GM12872 (cell line): ENCODE measurements around the gene SLC30A7.

Experiments used
- TF ChIP-seq, protein P1 (sequence below): IDR thresholded peaks from 3 replicates; pipeline ENCODE4 v1.5.1; 2011; ENCODE audit warnings: low read depth, mild to moderate bottlenecking, low read length, moderate library complexity; ENCODE audit not compliant: insufficient read depth

SLC30A7 gene, protein sequence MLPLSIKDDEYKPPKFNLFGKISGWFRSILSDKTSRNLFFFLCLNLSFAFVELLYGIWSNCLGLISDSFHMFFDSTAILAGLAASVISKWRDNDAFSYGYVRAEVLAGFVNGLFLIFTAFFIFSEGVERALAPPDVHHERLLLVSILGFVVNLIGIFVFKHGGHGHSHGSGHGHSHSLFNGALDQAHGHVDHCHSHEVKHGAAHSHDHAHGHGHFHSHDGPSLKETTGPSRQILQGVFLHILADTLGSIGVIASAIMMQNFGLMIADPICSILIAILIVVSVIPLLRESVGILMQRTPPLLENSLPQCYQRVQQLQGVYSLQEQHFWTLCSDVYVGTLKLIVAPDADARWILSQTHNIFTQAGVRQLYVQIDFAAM

DNA sequence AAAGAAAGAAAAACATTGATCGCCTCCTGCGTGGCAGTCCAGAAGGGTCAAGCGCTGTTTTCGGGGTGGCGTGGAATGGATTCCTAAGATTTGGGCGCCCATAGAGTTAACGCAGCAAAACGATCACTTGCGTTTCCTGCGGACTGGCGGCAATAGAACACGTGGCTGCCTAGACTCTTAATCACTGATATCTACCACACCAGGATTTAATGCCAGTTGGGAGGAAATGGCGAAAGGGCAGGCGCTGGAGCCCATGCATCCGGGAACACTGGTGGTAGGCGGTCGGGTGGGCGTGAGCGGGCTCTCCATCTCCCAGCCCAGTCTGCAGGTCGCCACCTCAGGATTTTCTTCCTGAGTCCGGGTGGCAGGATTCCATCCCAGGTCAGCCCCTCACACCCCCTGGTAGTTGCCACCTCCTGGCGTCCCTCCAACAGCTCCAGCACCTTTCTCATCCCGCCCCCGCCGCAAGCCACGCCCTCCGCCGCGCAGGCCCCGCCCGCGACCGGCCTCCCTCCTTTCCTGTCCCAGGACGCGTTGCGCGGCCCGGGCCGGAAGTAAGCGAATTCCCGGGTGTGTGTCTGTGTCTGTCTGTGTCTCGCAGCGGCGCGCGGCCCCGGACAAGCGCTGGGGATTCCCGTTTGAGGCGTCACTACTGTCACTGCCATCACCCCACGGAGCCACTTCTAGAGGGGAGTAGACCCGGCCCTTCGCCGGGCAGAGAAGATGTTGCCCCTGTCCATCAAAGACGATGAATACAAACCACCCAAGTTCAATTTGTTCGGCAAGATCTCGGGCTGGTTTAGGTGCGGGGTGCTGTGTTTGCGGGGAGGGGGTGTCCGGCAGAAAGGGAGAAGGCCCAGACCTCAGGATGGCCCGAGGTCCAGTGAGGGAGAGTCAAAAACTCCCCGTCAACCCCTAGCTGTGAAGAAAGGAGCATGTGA is at the start of gene SLC30A7:
SLC30A7 (plus strand) TSS at position 551 of the 941 bp plus-strand sequence; CDS start at position 724, 173 bp downstream.
- TF ChIP-seq, protein P1, sequence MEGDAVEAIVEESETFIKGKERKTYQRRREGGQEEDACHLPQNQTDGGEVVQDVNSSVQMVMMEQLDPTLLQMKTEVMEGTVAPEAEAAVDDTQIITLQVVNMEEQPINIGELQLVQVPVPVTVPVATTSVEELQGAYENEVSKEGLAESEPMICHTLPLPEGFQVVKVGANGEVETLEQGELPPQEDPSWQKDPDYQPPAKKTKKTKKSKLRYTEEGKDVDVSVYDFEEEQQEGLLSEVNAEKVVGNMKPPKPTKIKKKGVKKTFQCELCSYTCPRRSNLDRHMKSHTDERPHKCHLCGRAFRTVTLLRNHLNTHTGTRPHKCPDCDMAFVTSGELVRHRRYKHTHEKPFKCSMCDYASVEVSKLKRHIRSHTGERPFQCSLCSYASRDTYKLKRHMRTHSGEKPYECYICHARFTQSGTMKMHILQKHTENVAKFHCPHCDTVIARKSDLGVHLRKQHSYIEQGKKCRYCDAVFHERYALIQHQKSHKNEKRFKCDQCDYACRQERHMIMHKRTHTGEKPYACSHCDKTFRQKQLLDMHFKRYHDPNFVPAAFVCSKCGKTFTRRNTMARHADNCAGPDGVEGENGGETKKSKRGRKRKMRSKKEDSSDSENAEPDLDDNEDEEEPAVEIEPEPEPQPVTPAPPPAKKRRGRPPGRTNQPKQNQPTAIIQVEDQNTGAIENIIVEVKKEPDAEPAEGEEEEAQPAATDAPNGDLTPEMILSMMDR, result no peak

DNA sequence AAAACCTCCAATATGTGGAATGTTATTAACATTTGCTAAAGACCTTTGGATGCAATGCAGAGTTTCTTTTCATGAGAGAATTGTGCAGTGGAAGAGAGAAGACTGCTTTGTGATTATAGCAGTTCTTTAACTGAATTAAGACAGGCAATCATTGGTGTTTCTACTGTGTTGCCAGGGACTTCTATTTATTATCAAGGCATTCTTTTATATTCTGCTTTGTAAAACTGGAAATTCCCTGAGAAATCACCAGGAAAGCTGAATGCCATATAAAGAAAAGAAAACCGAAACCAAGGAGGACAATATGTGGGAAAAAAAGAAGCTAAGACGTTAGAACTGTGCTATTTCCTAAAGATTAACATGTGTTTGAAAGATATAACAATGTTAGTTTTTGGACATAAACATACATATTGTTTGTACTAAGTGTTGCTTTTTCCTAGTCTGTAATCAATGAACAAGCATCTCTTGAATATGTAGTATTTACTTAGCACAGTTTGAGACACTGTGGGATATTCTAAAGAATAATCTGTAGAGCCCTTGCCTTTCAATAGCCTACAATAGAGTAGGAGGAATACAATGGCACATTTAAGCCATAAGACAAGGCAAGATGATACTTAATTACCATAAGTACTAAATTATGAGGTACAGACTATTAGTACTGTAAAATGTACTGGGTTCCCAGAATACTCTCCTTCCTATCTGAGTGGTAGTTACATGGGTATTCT is 48.4 kb upstream of the SLC30A7 start:
- TF ChIP-seq, protein P1, result no peak

DNA sequence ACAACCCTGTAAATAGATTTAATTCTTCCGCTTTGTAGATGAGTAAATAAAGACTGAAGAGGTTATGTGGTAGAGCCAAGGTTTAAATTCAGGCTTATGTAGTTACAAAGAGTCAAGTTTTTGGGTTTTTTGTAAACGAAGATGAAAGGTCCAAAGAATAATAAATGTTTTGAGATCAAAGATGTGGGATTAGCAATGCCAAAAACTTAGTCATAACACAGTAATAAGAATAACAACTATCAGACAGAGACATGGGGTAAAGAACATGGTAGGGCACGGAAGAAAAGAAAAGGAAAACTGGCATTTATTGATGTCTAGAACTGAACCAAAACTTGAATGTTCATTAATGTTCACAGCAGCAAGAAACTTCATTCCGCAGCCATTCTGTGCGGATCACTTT is 44.2 kb upstream of the SLC30A7 start:
- TF ChIP-seq, protein P1, result no peak

DNA sequence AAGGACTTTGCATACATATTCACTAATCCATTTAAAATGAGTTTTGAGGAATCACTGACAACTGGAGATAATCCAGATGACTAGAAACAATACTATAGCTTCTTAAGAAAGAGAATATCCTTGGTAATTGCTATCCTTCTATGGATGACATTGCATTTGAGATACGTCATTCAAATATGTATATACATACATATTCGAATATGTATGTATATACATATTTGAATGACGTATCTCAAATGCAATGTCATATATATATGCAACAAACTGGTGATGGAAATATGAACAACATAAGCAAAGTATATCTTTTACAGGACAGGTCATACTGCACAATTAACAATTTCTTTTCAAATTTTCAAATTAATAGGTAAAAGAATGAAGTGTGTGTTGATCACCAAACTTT is 42.9 kb upstream of the SLC30A7 start:
- TF ChIP-seq, protein P1, result no peak

DNA sequence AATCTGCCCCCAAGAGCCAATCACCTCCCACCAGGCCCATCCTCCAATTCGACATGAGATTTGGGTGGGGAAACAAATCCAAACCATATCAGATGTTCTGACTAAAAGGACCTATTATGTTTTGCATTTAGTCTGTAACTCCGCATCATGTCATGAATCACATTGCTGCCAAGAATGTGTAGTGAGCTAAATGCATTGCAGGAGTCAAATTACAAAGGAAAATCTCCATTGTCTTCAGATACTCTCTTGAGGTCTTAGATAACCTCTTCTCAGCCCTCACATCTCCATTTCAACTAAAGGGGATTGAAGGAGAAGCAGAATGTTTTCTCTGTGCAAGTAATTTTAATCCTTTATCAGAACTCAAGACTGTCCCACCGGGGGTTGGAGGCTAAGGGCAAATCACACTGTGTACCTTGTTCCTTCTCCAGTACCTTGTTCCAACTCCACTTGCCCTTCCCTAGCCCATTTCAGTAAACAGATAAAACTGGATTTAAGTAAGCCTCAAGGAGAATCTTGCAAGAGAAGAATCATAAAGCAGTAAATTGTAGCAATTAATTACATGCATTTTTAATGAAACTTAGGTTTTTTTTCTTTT is 35.4 kb upstream of the SLC30A7 start:
- TF ChIP-seq, protein P1, result no peak

DNA sequence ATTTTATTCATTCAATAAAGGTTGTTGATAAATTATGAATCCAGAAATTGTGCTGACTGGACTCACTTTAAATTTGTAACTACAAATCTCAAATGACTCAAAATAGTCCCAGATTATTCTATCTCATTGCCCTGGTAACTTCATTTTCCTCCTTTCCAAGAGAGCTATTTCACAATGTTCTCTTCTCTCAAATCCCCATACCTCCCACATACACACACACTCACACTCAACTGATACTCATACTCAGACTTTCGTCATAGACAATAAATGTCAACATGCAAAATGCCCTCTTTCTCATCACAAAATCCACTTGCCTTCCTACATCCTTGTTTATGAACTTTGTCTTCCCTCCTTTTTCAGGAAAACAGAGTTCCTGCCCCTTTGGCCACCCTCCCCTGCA is 34.5 kb upstream of the SLC30A7 start:
- TF ChIP-seq, protein P1, result no peak
